Suprapubic skin (tissue), 3 donors: ENCODE results near the gene ZNF592.

Experiments used
- CTCF ChIP-seq, 2 donors: fragments of 200-600 bp in 1 of 2; fragments of 450-650 bp in 1 of 2; sonication (generic) in 1 of 2; IDR thresholded peaks; one replicate each; pipeline ENCODE4 v1.5.1; 2016 to 2019; ENCODE audit warnings: antibody characterized with exemption in 2 of 2, mild to moderate bottlenecking in 1 of 2, moderate library complexity in 1 of 2
- POLR2A ChIP-seq, 2 donors: fragments of 450-650 bp; IDR thresholded peaks; one replicate each; pipeline ENCODE4 v1.6.1; 2017; ENCODE audit warnings: antibody characterized with exemption in 2 of 2, mild to moderate bottlenecking in 2 of 2, moderate library complexity in 2 of 2

DNA sequence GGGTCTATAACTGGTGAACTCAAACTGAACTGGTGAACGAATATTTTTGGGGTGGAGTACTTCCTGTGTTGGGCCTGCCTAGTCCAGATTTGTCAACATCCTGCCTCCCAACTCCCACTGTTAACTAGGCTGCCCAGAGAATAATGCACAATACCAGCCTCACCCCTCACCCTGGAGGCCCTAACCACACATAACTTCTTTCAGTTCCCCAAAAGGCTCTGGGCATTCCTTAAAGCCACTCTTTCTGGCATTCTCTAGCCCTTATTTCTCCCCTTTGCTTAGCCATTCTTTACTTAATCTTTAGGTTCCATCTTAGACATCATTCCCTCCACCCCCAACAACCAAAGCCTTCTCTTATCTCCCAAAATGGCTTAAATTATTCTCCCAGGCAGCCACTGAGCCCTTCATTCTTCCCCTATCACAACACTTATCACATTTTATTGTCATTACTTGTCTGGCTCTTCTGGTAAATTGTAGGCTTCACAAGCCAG is 23.3 kb upstream of the ZNF592 start:
- no peak for TF ChIP-seq CTCF (IDR thresholded peaks at IDR 0.05)
- no peak for TF ChIP-seq POLR2A (IDR thresholded peaks at IDR 0.05)
